WTC11 (cell line): ENCODE results near the gene GRIPAP1.

Experiments
- TEAD4 ChIP-seq: sonication (generic); formaldehyde crosslinking; IDR thresholded peaks from 2 replicates; pipeline ENCODE4 v1.8.0; 2022; ENCODE audit warnings: mild to moderate bottlenecking, missing genetic modification reagents
- TF ChIP-seq, protein P1 (sequence below): sonication (generic); formaldehyde crosslinking; IDR thresholded peaks from 2 replicates; pipeline ENCODE4 v1.8.0; 2022; ENCODE audit warnings: mild to moderate bottlenecking, missing genetic modification reagents

- TF ChIP-seq TEAD4 (CRISPR knock-in tag) = no peak
- TF ChIP-seq, protein P1, sequence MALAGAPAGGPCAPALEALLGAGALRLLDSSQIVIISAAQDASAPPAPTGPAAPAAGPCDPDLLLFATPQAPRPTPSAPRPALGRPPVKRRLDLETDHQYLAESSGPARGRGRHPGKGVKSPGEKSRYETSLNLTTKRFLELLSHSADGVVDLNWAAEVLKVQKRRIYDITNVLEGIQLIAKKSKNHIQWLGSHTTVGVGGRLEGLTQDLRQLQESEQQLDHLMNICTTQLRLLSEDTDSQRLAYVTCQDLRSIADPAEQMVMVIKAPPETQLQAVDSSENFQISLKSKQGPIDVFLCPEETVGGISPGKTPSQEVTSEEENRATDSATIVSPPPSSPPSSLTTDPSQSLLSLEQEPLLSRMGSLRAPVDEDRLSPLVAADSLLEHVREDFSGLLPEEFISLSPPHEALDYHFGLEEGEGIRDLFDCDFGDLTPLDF = no peak
These were observed 64.8 kb downstream of the GRIPAP1 start for GRCh38 chrX:48937054-48937907.
